ENCODE measurements around the gene STRIP2. TPM values are rescaled to one million over a fixed set of nuclear protein-coding genes. Genes with fewer than 3 reads are reported as not detected.

The STRIP2 gene
- total and polyA plus RNA-seq, 9 of the 15 experiments (the other 6 are each of a cell fraction or from before 2014, with no cell fraction given), result 10.1 to 81.8 (median 42.3) TPM

DNA sequence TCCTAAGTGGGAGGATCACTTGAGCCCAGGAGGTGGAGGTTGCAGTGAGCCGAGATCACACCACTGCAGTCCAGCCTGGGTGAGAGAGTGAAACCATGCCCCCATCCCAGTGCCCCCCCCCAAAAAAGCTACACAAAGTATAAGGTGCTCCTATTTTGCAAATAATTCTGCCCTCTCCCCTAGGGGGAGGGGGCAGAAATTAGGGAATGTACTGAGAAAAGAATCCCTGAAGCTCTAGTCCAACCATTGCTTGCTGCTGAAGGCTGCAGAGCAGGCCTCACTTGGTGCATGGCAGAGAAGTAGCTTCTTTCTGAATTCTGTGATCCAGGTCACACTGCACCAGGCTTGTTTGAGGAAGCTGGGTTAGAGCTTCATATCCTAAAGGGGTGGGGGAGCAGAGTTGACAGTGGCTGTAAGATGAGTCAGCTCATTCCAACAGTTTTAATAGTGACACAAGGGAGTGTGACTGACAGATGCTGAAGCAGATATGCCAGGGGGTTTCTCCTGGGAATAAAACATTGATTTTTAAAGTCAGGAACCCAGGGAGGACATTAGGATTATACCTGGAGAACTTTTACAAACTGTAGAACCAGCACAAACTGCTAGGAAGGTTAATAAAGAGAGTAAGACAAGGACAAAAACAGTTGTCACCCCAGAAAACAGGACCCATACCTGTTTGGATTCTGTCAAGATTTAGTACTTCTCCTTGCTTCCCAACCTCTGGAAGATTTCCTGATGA lies 32.8 kb upstream of the STRIP2 start (continued):
- TF ChIP-seq ZNF197 (CRISPR knock-in tag; IDR thresholded peaks at IDR 0.05; ENCODE audit: low read depth) (no peak), HDAC1 (IDR thresholded peaks at IDR 0.05) (peak in 1 of 2 experiments; percentile 87; a peak in 2 of 4 replicates), MNT (conservative IDR thresholded peaks at IDR 0.05) (peak; percentile 44 to 56; a peak in 2 of 4 replicates), ZNF707 (CRISPR knock-in tag; conservative IDR thresholded peaks at IDR 0.05) (no peak), ZNF124 (CRISPR knock-in tag; IDR thresholded peaks at IDR 0.05) (no peak), KLF13 (tag; IDR thresholded peaks at IDR 0.05; ENCODE audit: borderline replicate concordance, low read depth) (no peak), ZEB2 (IDR thresholded peaks at IDR 0.05) (no peak), ZNF644 (tag; IDR thresholded peaks at IDR 0.05; ENCODE audit: low read depth) (no peak), CHD2 (IDR thresholded peaks at IDR 0.05; ENCODE audit: low read depth, low read length) (no peak), SRF (CRISPR knock-in tag; IDR thresholded peaks at IDR 0.05) (0 out of 4 replicates have a peak, but pooled peaks of 1 of the 2 experiments have one; percentile 21), CEBPG (CRISPR knock-in tag; IDR thresholded peaks at IDR 0.05) (0 out of 2 replicates have a peak, but pooled peaks have one; percentile 33), CEBPG (tag; conservative IDR thresholded peaks at IDR 0.05 in 1 of 2, IDR thresholded peaks at IDR 0.05 in 1 of 2) (no peak), ZNF184 (CRISPR knock-in tag; IDR thresholded peaks at IDR 0.05) (no peak), BRCA1 (IDR thresholded peaks at IDR 0.05) (no peak), BRCA1 (CRISPR knock-in tag; IDR thresholded peaks at IDR 0.05) (no peak), ZNF79 (CRISPR knock-in tag; IDR thresholded peaks at IDR 0.05; ENCODE audit: low read depth) (no peak), GATA2 (CRISPR knock-in tag; IDR thresholded peaks at IDR 0.05) (peak; percentile 78; the same call in 1 of the 2 replicates), NR0B1 (IDR thresholded peaks at IDR 0.05; ENCODE audit: partially characterized antibody) (no peak), MEIS2 (IDR thresholded peaks at IDR 0.05; ENCODE audit: partially characterized antibody) (peak; percentile 94), RBFOX2 (IDR thresholded peaks at IDR 0.05; ENCODE audit: low read depth, low read length) (no peak), PRPF4 (IDR thresholded peaks at IDR 0.05; ENCODE audit: insufficient read depth, low read depth, low read length, poor library complexity, severe bottlenecking) (no peak)
- TF ChIP-seq, protein P1, sequence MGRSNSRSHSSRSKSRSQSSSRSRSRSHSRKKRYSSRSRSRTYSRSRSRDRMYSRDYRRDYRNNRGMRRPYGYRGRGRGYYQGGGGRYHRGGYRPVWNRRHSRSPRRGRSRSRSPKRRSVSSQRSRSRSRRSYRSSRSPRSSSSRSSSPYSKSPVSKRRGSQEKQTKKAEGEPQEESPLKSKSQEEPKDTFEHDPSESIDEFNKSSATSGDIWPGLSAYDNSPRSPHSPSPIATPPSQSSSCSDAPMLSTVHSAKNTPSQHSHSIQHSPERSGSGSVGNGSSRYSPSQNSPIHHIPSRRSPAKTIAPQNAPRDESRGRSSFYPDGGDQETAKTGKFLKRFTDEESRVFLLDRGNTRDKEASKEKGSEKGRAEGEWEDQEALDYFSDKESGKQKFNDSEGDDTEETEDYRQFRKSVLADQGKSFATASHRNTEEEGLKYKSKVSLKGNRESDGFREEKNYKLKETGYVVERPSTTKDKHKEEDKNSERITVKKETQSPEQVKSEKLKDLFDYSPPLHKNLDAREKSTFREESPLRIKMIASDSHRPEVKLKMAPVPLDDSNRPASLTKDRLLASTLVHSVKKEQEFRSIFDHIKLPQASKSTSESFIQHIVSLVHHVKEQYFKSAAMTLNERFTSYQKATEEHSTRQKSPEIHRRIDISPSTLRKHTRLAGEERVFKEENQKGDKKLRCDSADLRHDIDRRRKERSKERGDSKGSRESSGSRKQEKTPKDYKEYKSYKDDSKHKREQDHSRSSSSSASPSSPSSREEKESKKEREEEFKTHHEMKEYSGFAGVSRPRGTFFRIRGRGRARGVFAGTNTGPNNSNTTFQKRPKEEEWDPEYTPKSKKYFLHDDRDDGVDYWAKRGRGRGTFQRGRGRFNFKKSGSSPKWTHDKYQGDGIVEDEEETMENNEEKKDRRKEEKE (IDR thresholded peaks at IDR 0.05; ENCODE audit: borderline replicate concordance in 1 of 2, control insufficient read depth in 1 of 2, low read depth in 2 of 2, low read length in 1 of 2), result no peak

Data from K562 (cell line).